LHCN-M2 (cell line): ENCODE data around the gene MSTO1. TPM values are rescaled to one million over a fixed set of nuclear protein-coding genes. Genes with fewer than 3 reads are reported as not detected.
"Not testable (repeated sequence)": the region's sequence is repeated elsewhere in the genome, so short reads cannot be mapped to it uniquely, and the experiment has no call there.

Source experiments
- DNase-seq: peaks from one replicate; pipeline ENCODE4 v3.0.0-alpha.2; 2012; ENCODE audit warnings: low read depth
- total RNA-seq: library from RNA; depleted of rRNA; stranded (reverse); fragments of >200 nt; gene quantifications from 2 replicates; pipeline ENCODE4 v1.2.3, GENCODE V29; 2014

Gene MSTO1
- total RNA-seq, 1 experiment from 2014 or later: 31.5 TPM

GRCh38 chr1:155613226-155613625 is 3.2 kb downstream of the MSTO1 start:
- DNase-seq: peak; percentile 67

DNA sequence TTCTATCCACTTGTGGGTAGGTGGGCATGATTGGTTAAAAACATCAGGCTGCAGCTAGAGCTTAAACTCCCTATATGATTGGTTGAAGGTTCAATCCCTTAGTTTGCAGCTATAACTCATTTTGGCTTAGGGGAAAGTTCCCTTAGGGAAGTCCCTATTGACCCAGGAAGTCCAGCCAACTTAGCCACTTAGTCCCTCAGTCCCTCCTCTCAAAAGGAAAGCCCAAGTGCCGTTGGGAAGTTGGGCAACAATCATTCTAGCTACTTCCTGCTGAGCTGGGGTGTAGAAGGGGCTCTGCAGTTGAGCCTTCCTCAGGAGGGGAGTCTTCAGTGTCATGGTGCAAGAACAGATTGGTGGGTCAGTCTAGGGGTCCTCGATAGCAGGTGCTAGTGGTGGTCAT is 12.2 kb downstream of the MSTO1 start:
- no peak for DNase-seq

DNA sequence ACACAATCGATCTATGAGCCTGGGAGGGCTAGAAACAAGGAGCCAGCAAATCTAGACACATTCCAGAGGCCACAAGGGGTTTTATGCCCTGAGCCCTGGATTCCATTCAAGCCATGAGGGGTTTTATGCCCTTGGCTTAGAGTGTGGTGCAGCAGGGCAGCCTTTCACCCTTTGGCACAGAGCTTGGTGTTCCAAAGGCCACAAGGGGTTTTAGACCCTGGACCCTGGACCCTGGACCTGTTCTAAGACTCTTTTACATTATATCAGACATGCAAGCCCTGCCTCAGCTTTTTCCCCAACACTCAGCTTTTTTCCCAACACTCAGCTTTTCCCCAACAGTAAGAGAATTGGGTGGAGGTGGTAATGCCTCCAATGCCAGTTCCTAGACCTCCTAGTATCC is 13.3 kb downstream of the MSTO1 start:
- DNase-seq: no peak

GRCh38 chr1:155626428-155626827 is 16.4 kb downstream of the MSTO1 start:
- DNase-seq: not testable (repeated sequence)

DNA sequence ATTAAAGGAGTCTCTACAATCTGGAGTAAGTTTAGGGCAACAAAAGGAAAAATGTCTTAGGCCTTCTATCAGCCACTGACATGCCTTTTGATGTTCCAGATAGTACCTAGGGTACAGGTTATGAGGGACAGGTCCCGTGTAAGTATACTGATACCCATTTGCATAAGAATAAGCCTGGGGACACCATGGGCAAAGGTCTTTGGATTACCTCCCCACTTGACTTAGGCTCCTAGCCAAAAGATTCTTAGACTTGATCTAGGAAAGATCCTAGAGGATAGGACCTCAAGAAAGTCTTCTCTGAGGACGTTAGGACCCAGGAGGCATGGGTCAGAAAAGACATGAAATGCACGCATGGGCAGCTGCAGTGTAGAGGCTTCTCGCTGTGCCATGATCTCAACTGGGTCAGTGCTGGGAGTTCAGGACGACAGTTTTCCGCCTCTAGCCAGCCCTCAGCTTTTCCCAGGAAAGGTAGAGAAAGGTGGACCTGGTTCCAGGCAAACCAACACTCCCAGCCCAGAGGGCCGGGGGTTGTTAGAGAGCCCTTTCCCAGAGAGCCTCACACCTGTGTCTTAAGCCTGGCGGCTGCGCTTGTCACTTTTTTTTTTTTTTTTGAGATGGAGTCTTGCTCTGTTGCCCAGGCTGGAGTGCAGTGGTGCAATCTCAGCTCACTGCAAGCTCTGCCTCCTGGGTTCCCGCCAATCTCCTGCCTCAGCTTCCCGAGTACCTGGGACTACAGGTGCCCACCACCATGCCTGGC is 26.6 kb downstream of the MSTO1 start:
- no peak for DNase-seq

DNA sequence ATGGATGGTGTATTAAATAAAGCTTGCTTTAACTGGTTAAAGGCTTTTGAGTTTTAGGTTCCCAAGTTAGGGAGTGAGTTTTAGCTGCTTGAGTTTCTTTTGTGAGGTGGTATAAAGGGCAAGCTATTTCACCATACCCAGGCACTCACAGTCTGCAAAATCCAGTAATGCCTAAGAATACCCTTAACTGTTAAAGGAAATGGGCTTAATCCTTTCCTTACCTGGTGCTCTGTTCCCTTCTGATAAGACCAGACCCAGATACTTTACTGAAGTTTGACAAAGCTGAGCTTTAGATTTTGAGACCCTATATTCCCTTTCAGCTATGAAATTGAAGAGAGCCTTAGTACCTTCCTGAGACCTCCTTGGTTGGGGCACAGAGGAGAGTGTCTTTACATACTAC is 30.3 kb downstream of the MSTO1 start:
- no peak for DNase-seq

- DNase-seq: not testable (repeated sequence)
Measured at GRCh38 chr1:155642559-155643180, 32.7 kb downstream of the MSTO1 start.

DNA sequence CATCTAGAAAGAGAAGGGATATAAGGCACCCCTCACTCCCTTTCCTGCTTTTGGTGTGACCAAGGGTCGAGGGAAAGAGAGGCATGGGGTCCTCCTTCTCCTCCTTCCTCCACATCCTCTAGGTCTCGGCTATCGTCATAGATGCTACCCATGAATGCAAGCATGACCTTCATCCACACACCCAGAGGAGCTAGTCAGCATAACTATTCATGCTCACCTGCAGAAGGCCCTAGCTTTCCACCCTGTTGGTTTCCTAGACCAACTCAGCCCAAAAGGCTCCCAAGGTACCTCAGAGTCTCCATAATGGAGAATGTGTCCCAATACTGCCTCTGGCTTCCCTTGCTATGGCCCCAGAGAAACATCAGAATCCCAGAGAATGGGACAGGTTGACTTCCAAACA is 33.2 kb downstream of the MSTO1 start:
- no peak for DNase-seq

- no peak for DNase-seq
Measured at GRCh38 chr1:155645034-155645598, 35.1 kb downstream of the MSTO1 start.

DNA sequence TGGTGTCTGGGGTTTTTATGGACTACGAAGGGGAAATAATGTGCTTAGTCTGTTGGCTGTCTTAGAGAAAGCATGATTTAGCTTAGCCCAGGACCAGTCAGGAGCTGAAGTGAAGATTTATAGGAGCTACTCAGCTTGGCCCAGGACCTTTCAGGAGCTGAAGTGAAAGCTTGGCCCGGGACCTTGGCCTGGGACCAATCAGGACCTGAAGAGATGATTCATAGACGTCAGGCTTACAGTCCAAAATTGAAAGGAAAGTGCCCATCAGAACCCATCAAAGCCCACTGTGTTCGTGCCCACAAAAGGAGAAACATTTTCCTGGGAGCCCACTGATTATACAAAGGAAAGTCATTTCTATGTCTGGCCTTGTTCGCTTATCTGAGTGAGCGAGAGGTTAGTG is 35.6 kb downstream of the MSTO1 start:
- DNase-seq: no peak

- DNase-seq: no peak
Measured at GRCh38 chr1:155646307-155646706, 36.3 kb downstream of the MSTO1 start.

DNA sequence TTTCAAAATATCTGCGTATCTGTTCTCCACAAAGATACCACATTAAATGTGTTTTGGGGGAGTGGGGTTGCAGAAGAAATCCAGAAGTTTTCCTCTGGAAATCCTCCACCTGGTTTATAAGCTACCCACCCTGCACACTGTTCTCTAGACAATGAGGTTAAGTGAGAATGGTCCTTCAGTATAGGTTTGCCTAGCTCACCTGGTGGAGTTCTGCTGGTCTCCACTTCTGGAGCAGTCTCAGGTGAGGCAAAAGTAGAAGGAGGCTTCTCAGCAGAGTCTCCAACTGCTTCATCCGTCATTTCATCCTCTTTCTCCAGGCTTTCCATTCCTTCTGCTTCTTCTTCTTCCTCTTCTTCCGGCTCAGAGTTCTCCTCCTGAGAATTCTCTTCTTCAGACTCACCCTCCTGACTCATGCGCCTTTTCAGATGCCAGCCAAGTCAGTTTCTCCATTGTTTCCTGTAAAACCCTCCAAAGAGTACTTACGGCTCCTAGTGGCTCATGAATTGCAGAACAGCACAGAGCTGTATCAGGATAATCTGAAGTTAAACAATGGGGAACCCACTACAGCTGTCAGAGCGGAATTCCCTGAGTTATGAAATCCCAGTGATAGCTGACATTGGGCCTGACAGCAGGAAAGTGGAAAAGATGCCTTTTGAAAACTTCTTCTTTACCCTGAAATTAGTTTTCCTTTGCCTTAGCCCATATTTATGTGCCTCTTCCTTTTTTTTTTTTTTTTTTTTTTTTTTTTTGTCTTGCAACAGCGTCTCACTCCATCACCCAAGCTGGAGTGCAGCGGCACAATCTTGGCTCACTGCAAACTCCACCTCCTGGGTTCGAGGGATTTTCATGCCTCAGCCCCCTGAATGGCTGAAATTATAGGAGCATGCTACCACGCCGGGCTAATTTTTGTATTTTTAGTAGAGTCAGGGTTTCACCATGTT is 38.5 kb downstream of the MSTO1 start:
- peak; percentile 94 for DNase-seq

GRCh38 chr1:155649676-155650075 is 39.7 kb downstream of the MSTO1 start:
- DNase-seq: no peak

DNA sequence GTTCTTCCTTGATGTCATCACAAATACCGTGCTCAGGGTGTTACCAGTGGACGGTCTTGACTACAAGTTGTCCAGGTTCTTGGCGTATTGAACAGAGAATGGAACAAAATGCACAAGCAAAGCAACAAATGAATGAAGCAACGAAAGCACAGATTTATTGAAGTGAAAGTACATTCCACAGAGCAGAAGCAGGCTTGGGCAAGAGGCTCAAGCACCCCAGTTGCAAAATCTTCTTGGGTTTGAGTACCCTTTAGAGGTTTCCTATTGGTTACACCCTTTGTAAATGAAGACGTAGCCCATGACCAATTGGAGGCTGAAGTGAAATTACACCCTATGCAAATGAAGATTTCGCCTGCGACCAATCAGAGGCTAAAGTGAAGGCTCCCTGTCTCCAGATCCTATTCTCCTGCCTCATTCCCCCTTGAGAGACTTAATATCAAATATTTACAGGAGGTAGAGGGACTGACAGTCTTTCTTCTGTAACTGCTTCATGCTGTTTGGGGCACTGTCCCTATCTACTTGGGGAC is 40.3 kb downstream of the MSTO1 start:
- DNase-seq: no peak

DNA sequence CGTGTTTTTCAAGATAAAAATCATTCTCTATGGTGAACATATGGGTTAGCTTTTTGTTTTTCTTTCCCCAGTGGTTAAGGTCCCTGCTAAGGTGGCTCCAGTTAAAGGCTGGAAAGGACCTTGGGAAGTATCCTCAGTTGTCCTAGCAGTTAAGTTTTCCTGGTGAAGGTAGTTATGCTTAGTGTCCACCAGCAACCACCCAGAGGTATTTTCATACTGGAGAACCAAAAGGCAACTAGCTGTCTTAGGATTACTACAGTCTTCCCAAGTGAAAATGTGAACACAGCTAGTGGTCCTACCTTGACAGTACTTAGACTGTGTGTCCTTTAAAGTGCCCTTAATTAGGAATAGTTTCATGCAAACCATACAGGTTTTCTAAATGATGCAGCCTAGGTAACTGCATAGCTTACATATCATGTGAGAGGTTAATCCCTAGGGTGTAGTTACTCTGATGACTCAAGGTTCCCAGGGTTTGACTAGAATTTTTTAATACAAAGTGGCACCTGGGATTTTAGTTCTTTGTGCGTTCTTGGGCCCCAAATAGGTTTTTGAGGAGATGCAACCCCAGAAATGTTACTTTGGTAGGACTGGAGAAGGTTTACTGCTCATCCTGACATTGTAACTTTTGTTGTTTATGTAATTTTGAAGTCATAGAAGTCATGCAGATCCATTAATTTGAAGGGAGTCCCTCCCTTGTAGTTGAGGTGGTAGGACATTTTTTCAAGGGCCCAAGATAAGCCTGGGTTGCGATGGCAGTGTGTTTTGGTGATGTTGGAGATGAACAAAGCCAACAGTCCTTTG is 42.0 kb downstream of the MSTO1 start:
- peak; percentile 50 for DNase-seq

DNA sequence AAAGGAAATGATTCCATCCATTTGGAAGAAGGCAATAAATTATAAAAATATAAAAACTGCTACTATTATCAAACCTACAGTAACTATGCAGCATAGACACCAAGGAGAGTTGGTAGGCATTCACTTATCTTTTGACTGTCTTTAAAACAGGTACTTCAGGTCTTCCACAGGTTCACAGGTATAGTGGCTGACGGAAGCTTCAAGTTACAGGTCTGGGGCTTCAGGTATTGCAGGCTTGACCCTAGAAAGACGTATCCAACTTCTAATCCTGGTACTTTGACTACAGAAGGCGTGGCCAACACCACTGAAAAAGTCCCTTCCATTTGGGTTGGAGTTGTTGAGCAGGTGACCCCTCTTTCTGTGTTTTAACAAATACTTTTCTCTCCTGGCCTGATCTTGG is 42.9 kb downstream of the MSTO1 start:
- no peak for DNase-seq

DNA sequence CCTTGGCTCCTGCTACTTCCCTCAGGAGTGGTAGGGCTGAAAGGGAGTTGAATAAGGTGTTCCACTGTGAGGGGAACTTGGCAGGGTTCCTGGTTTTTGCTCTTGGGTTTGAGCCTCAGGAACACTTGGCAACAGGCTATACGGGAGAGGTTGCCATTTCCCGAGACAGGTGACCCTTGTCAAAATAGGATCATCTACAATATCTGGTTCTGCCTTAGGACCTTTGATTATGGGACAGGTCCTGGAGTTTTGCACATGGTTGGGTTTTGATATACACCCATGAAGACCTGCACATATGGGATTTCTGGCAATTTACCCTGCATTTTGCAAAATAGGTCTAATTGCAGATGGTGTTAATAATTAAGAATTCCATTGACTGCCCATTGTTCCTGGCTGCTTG is 47.4 kb downstream of the MSTO1 start:
- DNase-seq: no peak

DNA sequence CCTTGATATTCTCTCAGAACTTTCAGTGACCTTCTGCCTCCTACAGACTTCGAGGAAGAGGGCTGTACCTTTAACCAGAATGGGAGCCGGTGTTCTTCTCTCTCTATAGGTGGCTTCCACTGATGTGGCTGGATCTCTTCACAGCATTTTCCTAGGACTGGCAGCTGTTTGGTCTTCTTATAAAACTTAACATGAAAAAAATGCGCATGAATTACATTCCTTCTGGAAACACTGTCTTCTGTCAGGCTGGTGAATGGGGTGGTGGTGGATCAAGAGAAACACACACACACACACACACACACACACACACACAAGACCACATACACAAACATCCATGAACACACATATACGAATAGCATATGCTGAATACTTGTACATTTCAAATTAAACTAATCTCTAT is 51.2 kb downstream of the MSTO1 start:
- DNase-seq: not testable (repeated sequence)
